Eye (tissue), 1 donor: ENCODE results near the gene PODN.

Experiments
- DNase-seq: peaks from one replicate; pipeline ENCODE4 v3.0.0-alpha.2; 2015

The PODN gene

GRCh38 chr1:53076165-53076564 lies 14.2 kb downstream of the PODN start:
- no peak for DNase-seq

GRCh38 chr1:53076721-53077598 lies 14.9 kb downstream of the PODN start:
- no peak for DNase-seq

GRCh38 chr1:53077599-53077965 lies 15.6 kb downstream of the PODN start:
- DNase-seq = no peak

GRCh38 chr1:53078333-53079101 lies 16.5 kb downstream of the PODN start:
- DNase-seq = no peak

GRCh38 chr1:53079251-53079650 lies 17.2 kb downstream of the PODN start:
- DNase-seq = no peak

GRCh38 chr1:53080041-53080440 lies 18.0 kb downstream of the PODN start:
- DNase-seq = no peak

GRCh38 chr1:53080769-53081168 lies 18.8 kb downstream of the PODN start:
- no peak for DNase-seq

- DNase-seq = no peak
Measured at GRCh38 chr1:53081384-53082066, 19.5 kb downstream of the PODN start.

- DNase-seq = no peak
Measured at GRCh38 chr1:53082826-53083455, 20.9 kb downstream of the PODN start.

- DNase-seq = no peak
Measured at GRCh38 chr1:53083636-53084588, 21.9 kb downstream of the PODN start.

- DNase-seq = no peak
Measured at GRCh38 chr1:53084589-53084971, 22.6 kb downstream of the PODN start.

GRCh38 chr1:53085405-53085804 lies 23.4 kb downstream of the PODN start:
- no peak for DNase-seq

GRCh38 chr1:53086491-53087070 lies 24.6 kb downstream of the PODN start:
- DNase-seq = no peak

- DNase-seq = peak; percentile 33
Measured at GRCh38 chr1:53087332-53088285, 25.6 kb downstream of the PODN start.

- peak; percentile 48 for DNase-seq
Measured at GRCh38 chr1:53088616-53089300, 26.7 kb downstream of the PODN start.

- no peak for DNase-seq
Measured at GRCh38 chr1:53089478-53090226, 27.6 kb downstream of the PODN start.

GRCh38 chr1:53090227-53091147 lies 28.5 kb downstream of the PODN start:
- DNase-seq = no peak
